ENCODE data around the gene PARVA.
"Not testable (repeated sequence)": the region's sequence is repeated elsewhere in the genome, so short reads cannot be mapped to it uniquely, and the experiment has no call there.

PARVA gene, protein sequence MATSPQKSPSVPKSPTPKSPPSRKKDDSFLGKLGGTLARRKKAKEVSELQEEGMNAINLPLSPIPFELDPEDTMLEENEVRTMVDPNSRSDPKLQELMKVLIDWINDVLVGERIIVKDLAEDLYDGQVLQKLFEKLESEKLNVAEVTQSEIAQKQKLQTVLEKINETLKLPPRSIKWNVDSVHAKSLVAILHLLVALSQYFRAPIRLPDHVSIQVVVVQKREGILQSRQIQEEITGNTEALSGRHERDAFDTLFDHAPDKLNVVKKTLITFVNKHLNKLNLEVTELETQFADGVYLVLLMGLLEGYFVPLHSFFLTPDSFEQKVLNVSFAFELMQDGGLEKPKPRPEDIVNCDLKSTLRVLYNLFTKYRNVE

DNA sequence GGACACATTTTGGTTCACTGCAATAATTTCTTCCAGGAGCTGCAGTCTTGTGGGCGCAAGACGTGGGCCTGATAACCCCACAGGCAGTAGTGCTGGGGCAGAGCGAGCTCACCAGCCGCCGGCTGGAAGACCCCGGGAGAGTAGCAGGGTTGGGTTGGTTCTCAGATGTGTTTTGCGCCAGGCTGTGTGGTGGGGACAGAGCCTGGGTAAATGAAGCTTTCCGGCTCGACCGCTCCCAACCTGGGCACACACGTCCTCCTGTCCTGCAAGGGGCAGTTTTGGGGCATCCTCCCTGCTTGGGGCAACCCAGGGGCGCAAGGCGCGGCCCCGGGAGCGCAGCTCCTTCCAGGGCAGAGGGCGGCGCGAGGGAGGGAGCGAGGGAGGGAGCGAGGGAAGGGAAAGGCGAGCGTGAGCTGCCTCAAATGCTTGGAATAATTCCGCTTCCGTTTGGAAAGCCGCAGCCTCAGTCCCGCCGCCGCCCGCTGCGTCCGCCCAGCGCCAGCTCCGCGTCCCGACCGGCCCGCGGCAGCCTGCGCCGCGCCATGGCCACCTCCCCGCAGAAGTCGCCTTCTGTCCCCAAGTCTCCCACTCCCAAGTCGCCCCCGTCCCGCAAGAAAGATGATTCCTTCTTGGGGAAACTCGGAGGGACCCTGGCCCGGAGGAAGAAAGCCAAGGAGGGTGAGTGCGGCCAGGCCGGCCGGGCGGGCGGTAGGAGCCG, at the start of gene PARVA:
Gene PARVA (plus strand): TSS at position 466 of the 718 bp plus-strand sequence. CDS start 77 bp downstream, at position 543.
- no peak for DNase-seq

- DNase-seq, result no peak
Observed at GRCh38 chr11:12329169-12329568, 48.2 kb upstream of the PARVA start.

DNA sequence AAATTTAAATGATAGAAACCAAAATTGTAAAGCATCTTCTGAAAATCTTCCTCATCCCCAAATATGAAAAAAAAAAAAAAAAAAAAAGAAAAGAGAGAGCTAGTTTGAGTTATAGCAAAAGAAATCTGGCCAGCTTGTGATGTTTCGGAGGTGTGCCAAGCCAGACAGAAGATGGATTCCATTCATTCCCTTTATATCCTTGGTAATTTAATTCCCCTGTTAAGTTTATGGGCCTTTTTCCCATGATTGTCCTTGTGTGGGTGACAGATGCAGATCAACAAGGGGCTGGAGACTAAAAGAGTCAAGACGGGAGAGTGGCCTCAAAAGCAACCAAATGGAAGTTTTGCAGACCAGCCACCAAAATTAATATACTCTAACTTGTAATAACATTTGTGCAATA, 47.6 kb upstream of the PARVA start:
- DNase-seq, result no peak

- no peak for DNase-seq
Observed at GRCh38 chr11:12330485-12331231, 46.7 kb upstream of the PARVA start.

GRCh38 chr11:12331239-12331874, 46.0 kb upstream of the PARVA start:
- peak; percentile 24 for DNase-seq

DNA sequence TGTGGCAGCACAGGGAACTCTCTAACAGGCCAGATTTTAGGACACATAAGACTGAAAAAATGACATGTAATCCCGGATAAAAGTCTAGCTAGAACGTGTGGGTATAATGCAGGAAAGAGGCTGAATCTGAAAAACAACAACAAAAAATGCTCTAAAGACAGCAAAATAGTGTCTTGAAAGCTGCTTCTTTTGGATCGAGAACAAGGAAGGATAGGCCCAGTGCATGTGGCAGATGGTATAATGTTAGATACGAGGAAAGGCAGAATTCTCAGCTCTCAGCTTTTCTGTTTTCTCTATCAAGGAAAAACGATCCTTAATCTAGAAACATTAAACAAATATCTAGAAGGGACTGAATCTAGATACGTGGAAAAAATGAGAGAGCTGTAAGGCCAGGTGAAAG, 33.8 kb upstream of the PARVA start:
- no peak for DNase-seq

GRCh38 chr11:12353534-12353933, 23.8 kb upstream of the PARVA start:
- DNase-seq, result no peak

DNA sequence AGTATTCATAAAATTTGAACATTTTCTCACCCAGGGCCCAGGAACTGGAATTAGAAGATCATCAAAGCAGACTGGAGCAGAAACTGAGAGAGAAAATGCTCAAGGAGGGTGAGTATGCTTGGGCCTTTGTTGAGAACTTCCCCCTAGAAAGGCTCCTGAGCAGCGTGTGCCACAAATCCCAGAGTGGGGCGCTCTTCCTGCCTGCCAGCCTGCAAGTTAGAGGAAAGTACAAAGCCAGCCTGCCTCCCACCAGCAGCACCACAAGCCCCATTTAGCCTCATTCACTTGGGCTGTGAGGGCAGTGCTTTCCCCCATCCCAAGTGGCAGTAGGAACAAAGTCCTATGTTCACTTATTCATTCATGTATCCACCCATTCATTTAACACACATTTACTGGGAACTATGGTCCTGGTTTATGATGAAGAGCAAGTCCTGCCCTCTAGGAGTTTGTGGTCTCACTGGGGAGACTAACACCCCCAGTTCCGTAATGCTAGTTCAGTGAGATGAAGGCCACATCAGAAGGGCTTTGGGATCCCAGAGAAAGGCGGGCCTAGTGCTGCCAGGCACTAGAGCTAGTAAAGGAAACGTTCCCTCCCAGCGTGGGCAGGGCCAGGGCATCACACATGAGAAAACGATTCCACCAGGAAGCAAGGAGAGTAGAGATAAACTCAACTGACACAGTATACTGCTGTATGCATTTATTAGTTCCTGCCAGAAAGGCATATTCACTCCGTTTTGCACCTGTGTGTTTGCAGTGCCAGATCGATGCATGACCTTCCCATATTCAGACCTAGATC, 22.4 kb upstream of the PARVA start:
- DNase-seq, result no peak

- no peak for DNase-seq
Observed at GRCh38 chr11:12356944-12357655, 20.3 kb upstream of the PARVA start.

DNA sequence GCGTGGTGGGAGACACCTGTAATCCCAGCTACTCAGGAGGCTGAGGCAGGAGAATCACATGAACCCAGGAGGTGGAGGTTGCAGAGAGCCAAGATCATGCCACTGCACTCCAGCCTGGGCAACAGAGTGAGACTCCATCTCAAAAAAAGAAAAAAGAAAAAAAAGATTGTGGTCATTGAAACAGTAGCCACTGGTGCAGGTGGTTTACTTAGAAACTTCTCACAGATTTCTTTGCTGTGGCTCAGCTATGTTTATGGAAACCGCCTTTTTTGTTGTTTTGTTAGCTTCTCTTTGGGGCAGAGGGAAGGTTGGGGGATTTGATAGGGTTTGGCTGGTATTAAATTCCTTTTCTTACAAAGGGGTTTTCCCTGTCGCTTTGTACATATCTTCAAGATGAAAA, 19.7 kb upstream of the PARVA start:
- DNase-seq, result not testable (repeated sequence)

DNA sequence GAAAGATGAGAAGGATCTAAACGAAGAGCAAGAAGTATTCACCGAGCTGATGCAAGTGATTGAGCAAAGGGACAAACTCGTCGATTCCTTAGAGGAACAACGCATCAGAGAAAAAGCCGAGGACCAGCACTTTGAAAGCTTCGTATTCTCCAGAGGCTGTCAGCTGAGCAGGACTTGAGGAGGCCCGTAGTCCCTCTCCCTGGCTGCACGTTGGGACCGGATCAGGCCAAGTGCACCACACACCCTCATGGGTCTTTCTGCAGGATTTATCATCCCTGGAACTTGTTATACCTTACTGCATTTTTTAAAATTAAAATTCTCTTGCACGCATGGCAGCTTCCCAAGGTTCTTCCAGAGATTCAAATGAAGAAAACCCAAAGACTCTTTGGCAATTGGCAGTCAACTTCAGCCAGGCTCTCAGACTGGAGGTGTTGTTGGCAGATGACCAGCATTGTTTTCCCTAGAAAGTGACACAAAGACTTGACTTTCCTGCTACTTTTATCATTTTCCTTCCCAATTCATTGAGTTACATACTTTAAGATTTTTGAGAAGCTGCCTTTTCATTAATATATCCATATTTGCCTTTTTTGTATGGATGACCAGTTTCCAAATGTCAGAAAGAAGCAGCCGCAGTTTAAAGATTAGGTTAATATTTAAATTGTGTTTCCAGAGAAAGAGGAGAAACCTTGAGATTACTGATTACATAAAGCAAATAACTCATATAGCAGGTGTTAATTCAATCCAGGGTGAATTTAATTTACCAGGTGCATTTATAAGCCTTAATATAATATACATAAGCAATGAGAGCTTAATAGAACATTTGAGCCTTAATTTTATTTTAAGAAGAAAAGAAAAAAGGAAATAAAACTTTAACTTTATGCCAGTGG, 18.8 kb upstream of the PARVA start:
- DNase-seq, result no peak

DNA sequence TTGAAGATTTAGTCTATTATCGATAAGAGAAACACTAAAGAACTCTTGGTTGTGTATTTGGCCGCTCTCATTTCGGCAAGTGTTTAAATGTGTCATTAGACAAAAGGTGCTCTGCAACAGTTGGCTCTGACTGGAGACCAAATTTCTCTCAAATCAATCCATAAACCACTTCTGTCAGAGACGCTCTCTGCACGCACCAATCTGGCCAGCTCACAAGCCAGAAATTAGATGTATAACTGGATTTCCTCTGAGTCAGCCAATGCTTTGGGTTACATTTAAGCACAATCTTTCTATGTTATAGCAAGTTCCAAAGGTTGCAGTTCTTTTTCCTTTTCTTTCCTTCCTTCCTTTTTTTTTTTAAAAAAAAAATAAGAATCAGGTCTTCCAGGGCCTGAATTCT, 17.6 kb upstream of the PARVA start:
- DNase-seq, result no peak

DNA sequence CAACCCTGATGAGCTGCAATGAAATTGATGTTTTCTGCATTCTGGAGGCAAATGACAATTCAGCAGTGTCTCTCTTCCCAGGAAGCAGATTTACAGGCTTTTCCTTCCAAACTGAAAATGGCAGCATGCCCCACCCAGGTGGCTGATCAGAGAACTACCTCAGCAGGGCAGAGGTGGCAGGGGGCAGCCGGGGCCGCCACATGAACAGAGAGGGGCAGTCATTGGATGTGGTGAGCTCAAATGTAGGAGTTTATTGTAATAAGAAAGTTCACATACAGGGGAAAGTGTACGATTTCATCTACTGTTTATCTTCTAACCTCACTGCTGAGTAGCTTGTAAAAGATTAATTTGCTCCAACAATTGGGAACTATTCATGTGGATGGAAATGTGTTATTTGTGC, 15.7 kb upstream of the PARVA start:
- DNase-seq, result no peak

DNA sequence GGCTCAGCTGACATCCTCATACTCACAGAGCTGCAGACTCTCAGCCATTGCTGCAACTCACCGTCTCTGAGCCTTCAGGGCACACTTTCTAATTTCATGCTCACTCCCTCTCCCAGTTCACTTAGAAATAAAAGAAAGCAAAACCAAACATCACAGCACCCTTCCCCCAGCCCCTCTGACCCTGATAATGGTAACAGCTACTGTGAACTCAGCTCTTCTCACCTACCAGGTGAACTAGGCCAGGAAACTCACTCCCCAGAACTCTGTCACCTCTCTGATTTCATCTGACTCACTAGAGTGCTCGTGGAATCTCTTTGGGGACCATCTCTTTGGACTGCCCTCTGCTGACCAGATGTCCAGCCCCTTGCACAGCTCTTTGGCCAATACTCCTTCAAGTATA, 14.5 kb upstream of the PARVA start:
- no peak for DNase-seq

DNA sequence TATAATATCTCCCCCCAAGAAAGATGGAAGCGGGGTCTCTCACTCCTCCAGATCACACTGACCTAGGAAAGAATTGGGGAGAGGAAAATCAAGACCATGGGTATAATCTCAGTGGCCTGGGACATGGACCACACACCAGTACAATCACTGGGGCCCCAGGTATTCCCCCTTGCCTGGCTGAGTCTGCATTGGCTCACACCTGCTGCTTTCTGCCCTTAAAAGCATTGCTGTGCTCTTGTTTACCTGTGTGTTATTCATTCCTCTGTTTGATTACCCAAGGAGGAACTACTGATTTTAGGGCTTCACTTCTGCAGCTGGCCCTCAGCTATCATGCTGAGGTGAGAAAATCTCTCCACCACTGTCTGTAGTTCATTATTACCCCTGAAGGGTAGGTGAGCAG, 14.0 kb upstream of the PARVA start:
- no peak for DNase-seq

DNA sequence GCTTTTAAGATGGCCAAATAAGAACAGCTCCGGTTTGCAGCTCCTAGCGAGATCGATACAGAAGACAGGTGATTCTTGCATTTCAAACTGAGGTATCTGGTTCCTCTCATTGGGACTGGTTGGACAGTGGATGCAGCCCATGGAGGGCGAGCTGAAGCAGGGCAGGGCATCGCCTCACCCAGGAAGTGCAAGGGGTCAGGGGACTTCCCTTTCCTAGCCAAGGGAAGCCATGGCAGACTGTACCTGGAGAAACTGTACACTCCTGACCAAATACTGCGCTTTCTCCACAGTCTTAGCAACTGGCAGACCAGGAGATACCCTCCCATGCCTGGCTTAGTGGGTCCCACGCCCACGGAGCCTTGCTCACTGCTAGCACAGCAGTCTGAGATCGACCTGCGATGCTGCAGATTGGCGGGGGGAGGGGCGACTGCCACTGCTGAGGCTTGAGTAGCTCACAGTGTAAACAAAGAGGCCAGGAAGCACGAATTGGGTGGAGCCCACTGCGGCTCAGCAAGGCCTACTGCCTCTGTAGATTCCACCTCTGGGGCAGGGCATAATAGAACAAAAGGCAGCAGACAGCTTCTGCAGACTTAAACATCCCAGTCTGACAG, 11.3 kb upstream of the PARVA start:
- DNase-seq, result not testable (repeated sequence)

GRCh38 chr11:12367057-12367456, 10.3 kb upstream of the PARVA start:
- DNase-seq, result not testable (repeated sequence)

- DNase-seq, result no peak
Observed at GRCh38 chr11:12372111-12372510, 5.3 kb upstream of the PARVA start.

- DNase-seq, result no peak
Observed at GRCh38 chr11:12375720-12376119, 1.7 kb upstream of the PARVA start.

Data from KG1 (cell line).